ENCODE measurements around the gene RPL10A.
"Not testable (repeated sequence)": the region's sequence is repeated elsewhere in the genome, so short reads cannot be mapped to it uniquely, and the experiment has no call there.

The RPL10A gene

GRCh38 chr6:35428421-35429149 lies 39.6 kb upstream of the RPL10A start:
- Histone ChIP-seq H3K4me3 (no peak overlapping the region), H3K27ac (no peak overlapping the region)
- TF ChIP-seq, protein P1, sequence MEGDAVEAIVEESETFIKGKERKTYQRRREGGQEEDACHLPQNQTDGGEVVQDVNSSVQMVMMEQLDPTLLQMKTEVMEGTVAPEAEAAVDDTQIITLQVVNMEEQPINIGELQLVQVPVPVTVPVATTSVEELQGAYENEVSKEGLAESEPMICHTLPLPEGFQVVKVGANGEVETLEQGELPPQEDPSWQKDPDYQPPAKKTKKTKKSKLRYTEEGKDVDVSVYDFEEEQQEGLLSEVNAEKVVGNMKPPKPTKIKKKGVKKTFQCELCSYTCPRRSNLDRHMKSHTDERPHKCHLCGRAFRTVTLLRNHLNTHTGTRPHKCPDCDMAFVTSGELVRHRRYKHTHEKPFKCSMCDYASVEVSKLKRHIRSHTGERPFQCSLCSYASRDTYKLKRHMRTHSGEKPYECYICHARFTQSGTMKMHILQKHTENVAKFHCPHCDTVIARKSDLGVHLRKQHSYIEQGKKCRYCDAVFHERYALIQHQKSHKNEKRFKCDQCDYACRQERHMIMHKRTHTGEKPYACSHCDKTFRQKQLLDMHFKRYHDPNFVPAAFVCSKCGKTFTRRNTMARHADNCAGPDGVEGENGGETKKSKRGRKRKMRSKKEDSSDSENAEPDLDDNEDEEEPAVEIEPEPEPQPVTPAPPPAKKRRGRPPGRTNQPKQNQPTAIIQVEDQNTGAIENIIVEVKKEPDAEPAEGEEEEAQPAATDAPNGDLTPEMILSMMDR (IDR thresholded peaks at IDR 0.05): no peak
- DNase-seq (ENCODE audit: low spot score): no peak

GRCh38 chr6:35429463-35429862 lies 38.7 kb upstream of the RPL10A start:
- H3K27ac ChIP-seq: no peak overlapping the region
- H3K4me3 ChIP-seq: no peak overlapping the region
- TF ChIP-seq, protein P1 (IDR thresholded peaks at IDR 0.05): no peak
- DNase-seq (ENCODE audit: low spot score): no peak

DNA sequence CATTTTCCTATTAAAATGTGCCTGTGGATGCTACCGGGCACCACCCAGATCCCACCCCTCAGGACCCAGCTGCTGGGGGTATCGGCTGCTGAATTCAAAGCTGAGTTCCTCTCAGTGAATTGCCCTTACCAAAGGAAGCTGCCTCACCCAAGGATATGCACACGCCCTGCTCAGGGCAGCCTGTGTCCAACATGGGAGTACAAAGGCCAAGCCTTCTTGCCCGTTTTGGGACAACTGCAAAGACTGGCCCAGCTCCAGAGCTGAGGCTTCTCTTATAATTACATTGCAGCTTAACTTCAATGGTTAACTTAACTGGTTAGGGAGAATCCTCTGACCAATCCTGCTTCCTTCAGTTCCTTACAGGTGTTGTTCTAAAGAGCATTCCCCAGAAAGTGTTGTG lies 35.9 kb upstream of the RPL10A start:
- Histone ChIP-seq H3K27ac (no peak overlapping the region), H3K4me3 (no peak overlapping the region)
- DNase-seq (ENCODE audit: low spot score): no peak
- TF ChIP-seq, protein P1 (IDR thresholded peaks at IDR 0.05): no peak

GRCh38 chr6:35432702-35433101 lies 35.5 kb upstream of the RPL10A start:
- H3K4me3 ChIP-seq; DNase-seq (ENCODE audit: low spot score); H3K27ac ChIP-seq: not testable (repeated sequence)

DNA sequence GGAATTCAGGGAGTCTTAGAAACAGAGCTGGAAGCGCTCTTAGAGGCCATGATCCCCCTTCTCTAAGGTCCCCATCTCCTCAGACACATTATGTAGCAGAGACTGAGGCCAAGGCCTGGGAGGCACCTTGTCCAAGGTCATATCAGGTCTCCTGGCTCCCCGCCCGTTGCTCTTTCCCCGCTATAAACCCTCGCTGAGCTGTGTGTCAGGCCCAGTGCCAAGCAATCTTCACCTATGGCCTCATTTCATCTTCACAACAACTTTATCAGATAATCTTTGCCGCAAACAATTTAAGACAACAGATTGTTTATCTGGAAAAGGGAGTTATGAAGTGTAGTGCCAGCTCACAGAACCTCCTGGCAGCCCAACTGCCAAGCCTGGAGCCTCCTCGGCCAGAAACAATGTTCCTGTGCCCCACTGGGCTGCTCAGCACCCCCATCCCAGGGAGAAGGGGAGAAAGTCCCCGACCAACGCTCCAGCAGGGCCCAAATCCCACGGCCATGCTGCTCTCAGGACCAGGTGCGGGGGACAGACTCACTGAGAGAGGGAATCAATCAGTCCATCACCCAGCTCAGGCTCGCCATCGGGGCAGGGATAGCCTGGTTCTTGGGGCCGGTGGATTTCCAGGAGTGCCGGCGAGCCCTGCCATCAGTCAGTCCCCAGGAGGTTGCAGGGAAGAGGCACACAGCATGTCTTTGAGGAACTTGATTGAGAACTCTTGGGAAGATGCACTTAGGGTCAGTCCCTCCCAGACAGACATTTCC lies 32.9 kb upstream of the RPL10A start:
- H3K4me3 ChIP-seq: no peak overlapping the region
- no peak overlapping the region for H3K27ac ChIP-seq
- TF ChIP-seq, protein P1 (IDR thresholded peaks at IDR 0.05): no peak
- DNase-seq (ENCODE audit: low spot score): no peak

DNA sequence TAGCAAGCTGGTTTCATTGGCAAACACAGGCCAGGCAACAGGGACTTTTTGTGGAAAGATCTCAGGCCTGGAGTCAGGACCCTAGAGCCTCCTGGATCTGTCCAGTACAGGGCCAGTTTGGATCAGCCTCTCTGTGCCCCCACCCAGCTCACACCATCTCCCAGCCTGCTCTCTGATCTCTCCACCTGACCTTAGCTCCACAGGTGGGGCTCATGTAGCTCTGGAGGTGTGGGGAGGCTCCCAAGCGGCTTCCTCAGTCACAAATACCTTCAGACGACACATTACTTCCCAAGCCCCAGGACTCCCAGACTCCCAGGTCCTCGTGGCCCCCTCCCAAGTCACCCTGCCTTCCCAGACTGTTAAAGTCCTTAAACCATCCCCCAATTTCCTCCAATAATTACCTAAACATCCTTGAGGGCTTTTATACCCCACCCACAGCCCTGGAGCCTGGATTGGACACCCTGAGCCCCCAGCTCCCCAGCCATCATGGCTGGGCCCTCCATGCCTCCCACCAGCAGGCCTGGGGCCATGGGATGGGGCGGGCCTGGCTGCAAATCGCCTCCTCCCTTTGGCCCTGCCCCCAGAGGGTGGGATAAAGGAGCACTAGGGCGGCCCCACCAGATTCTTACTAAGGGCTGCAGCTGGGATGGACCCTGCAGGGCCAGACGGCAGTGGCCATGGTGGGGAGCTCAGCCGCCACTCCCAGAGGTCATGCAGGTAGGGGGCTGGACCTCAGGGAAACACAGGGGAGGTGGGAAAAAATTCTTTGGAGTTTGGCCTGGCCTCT lies 31.9 kb upstream of the RPL10A start:
- TF ChIP-seq, protein P1 (IDR thresholded peaks at IDR 0.05): no peak
- DNase-seq (ENCODE audit: low spot score): no peak
- Histone ChIP-seq H3K27ac (no peak overlapping the region), H3K4me3 (no peak overlapping the region)

GRCh38 chr6:35438378-35439065 lies 29.7 kb upstream of the RPL10A start:
- H3K4me3 ChIP-seq; H3K27ac ChIP-seq; DNase-seq (ENCODE audit: low spot score): not testable (repeated sequence)

Measured in coronary artery (tissue), 2 donors.